HG02938 (cell line): ENCODE data around the gene PLXDC1.

Source experiments
- ATAC-seq: cut with Tn5 transposase; IDR thresholded peaks from one replicate; pipeline ENCODE4 v1.9.1; 2021; ENCODE audit warnings: mild to moderate bottlenecking, moderate library complexity; ENCODE audit not compliant: unreplicated experiment

PLXDC1 gene

GRCh38 chr17:39151150-39151942, at the start of gene PLXDC1:
TSS of gene PLXDC1 (minus strand) at chr17:39151637. CDS start at chr17:39151437, 200 bp downstream.
- no peak for ATAC-seq

GRCh38 chr17:39200957-39201510, 49.6 kb upstream of the PLXDC1 start:
- no peak for ATAC-seq

- peak; percentile 48 for ATAC-seq
Measured at GRCh38 chr17:39200070-39200879, 48.8 kb upstream of the PLXDC1 start, which contains the start of gene RPL19. TSS of gene RPL19 (plus strand) at chr17:39200283. CDS start at chr17:39200345, 62 bp downstream.

GRCh38 chr17:39199820-39200069, 48.3 kb upstream of the PLXDC1 start:
- ATAC-seq: peak; percentile 49

- no peak for ATAC-seq
Measured at GRCh38 chr17:39198186-39198566, 46.7 kb upstream of the PLXDC1 start.

- no peak for ATAC-seq
Measured at GRCh38 chr17:39197380-39198185, 46.1 kb upstream of the PLXDC1 start, which contains the start of gene CACNB1. TSS of gene CACNB1 (minus strand) at chr17:39197669. CDS start at chr17:39197495, 174 bp downstream.

GRCh38 chr17:39196808-39197291, 45.4 kb upstream of the PLXDC1 start:
- no peak for ATAC-seq

- ATAC-seq: no peak
Measured at GRCh38 chr17:39196241-39196807, 44.9 kb upstream of the PLXDC1 start.

- no peak for ATAC-seq
Measured at GRCh38 chr17:39195568-39196160, 44.2 kb upstream of the PLXDC1 start.

- no peak for ATAC-seq
Measured at GRCh38 chr17:39194985-39195524, 43.6 kb upstream of the PLXDC1 start.

- no peak for ATAC-seq
Measured at GRCh38 chr17:39194089-39194984, 42.9 kb upstream of the PLXDC1 start.

- ATAC-seq: no peak
Measured at GRCh38 chr17:39193346-39193745, 41.9 kb upstream of the PLXDC1 start.

- ATAC-seq: no peak
Measured at GRCh38 chr17:39192901-39193300, 41.5 kb upstream of the PLXDC1 start.

- ATAC-seq: no peak
Measured at GRCh38 chr17:39191750-39192510, 40.5 kb upstream of the PLXDC1 start.

GRCh38 chr17:39187152-39187830, 35.9 kb upstream of the PLXDC1 start:
- ATAC-seq: no peak

GRCh38 chr17:39186481-39187002, 35.1 kb upstream of the PLXDC1 start:
- ATAC-seq: no peak

GRCh38 chr17:39183720-39184119, 32.3 kb upstream of the PLXDC1 start:
- no peak for ATAC-seq
